ENCODE results near the gene BARHL1.

- TF ChIP-seq EP300 (IDR thresholded peaks at IDR 0.05) (no peak), CTCF (IDR thresholded peaks at IDR 0.05) (no peak), POLR2A (IDR thresholded peaks at IDR 0.05) (no peak)
Measured at GRCh38 chr9:132615774-132616173, 33.4 kb downstream of the BARHL1 start.
